ENCODE results near the gene MYB.
A peak's percentile ranks its signal among the peaks of the same experiment; 100 is the strongest.
"Not testable (repeated sequence)": the region's sequence is repeated elsewhere in the genome, so short reads cannot be mapped to it uniquely, and the experiment has no call there.

MYB gene

GRCh38 chr6:135180542-135181332 lies at the start of gene MYB:
TSS of gene MYB (plus strand) at chr6:135181308. CDS start at chr6:135181514, 206 bp downstream.
- DNase-seq (ENCODE audit: low spot score), result peak; percentile 29

- no peak for DNase-seq (ENCODE audit: low spot score)
Measured at GRCh38 chr6:135132776-135133175, 48.3 kb upstream of the MYB start.

GRCh38 chr6:135135835-135136234 lies 45.3 kb upstream of the MYB start:
- DNase-seq (ENCODE audit: low spot score), result no peak

DNA sequence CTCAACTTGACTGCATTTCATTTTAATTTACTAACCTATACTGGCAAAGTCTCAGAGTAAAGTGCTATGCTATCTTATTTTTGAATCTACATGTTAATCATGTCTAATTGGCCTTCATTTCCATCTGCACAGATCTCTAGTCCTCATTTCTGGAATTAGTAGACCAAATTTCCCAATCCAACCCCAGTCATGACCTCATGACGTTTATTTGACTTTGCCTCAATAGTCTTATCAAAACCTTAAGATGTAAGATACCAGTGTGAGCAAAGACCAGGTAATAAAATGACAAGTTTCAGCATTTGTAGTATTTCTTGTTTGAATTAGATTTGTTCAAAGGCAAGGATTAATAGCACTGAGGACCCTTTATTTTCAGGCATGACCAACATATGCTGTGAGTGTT lies 43.3 kb upstream of the MYB start:
- no peak for DNase-seq (ENCODE audit: low spot score)

DNA sequence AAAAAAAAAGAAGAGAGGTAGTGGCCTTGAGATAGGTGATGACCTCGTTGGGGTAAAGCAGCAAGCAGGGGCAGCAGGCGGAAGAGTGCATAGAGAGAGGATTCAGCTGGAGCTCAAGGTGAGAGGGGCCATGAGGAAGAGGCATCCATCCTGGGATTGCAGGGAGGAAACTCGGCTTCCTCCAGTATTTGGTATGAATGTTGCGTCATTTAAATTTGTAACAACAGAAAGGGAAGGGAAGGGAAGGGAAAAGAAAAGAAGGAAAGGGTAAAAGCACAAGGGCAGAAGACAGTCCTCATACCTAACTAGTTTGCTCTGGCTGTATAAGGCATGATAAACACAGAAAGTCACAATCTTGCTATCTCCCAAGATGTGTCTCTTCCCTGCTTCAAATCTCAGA lies 39.9 kb upstream of the MYB start:
- no peak for DNase-seq (ENCODE audit: low spot score)

- no peak for DNase-seq (ENCODE audit: low spot score)
Measured at GRCh38 chr6:135141728-135142127, 39.4 kb upstream of the MYB start.

- not testable (repeated sequence) for DNase-seq (ENCODE audit: low spot score)
Measured at GRCh38 chr6:135142232-135142631, 38.9 kb upstream of the MYB start.

- DNase-seq (ENCODE audit: low spot score), result no peak
Measured at GRCh38 chr6:135144673-135145062, 36.4 kb upstream of the MYB start.

GRCh38 chr6:135145063-135145800 lies 35.9 kb upstream of the MYB start:
- DNase-seq (ENCODE audit: low spot score), result peak; percentile 7

GRCh38 chr6:135146162-135146934 lies 34.8 kb upstream of the MYB start:
- no peak for DNase-seq (ENCODE audit: low spot score)

GRCh38 chr6:135147637-135148592 lies 33.2 kb upstream of the MYB start:
- no peak for DNase-seq (ENCODE audit: low spot score)

GRCh38 chr6:135148889-135149288 lies 32.2 kb upstream of the MYB start:
- DNase-seq (ENCODE audit: low spot score), result no peak

GRCh38 chr6:135149376-135149775 lies 31.7 kb upstream of the MYB start:
- no peak for DNase-seq (ENCODE audit: low spot score)

GRCh38 chr6:135150481-135150880 lies 30.6 kb upstream of the MYB start:
- not testable (repeated sequence) for DNase-seq (ENCODE audit: low spot score)

DNA sequence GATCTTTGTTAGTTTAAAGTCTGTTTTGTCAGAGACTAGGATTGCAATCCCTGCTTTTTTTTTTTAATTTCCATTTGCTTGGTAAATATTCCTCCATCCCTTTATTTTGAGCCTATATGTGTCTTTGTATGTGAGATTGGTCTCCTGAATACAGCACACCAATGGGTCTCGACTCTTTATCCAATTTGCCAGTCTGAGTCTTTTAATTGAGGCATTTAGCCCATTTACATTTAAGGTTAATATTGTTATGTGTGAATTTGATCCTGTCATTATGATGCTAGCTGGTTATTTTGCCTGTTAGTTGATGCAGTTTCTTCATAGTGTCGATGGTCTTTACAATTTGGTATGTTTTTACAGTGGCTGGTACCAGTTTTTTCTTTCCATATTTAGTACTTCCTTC lies 27.0 kb upstream of the MYB start:
- not testable (repeated sequence) for DNase-seq (ENCODE audit: low spot score)

DNA sequence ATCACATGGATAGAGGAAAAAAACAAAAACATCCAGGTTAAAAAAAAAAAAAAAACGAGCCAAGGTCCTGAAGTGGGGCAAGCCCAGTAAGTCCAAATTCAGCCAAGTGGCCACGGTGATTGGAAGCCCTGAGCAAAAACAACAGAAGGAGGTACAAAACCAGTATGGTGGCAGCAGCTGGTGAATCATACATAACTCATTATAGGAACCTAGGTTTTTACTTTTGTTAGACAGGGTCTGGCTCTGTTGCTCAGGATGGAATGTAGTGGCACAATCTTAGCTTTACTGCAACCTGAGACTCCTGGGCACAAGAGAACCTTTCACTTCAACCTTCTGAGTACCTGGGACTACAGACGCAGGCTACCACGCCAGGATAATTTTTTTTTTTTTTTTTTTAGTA lies 22.7 kb upstream of the MYB start:
- DNase-seq (ENCODE audit: low spot score), result no peak

DNA sequence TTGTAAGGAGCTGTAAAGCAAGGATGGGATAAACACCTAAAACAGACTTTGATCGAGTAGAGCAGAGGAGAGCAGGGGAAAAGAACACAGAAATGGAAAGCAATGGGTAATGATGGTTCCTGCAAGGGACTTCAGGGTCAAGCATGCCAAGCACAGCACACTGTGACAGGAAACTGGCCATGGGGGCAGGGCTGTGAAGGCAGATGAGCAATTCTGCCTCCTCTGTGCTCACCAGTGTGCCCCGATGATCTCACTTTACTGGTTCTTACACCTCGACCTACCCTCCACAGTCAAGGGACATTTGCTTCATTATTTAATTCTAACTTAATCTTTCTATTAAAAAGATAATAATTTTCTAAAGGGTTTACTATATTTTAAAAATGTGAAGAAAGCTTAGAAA lies 21.6 kb upstream of the MYB start:
- DNase-seq (ENCODE audit: low spot score), result no peak

DNA sequence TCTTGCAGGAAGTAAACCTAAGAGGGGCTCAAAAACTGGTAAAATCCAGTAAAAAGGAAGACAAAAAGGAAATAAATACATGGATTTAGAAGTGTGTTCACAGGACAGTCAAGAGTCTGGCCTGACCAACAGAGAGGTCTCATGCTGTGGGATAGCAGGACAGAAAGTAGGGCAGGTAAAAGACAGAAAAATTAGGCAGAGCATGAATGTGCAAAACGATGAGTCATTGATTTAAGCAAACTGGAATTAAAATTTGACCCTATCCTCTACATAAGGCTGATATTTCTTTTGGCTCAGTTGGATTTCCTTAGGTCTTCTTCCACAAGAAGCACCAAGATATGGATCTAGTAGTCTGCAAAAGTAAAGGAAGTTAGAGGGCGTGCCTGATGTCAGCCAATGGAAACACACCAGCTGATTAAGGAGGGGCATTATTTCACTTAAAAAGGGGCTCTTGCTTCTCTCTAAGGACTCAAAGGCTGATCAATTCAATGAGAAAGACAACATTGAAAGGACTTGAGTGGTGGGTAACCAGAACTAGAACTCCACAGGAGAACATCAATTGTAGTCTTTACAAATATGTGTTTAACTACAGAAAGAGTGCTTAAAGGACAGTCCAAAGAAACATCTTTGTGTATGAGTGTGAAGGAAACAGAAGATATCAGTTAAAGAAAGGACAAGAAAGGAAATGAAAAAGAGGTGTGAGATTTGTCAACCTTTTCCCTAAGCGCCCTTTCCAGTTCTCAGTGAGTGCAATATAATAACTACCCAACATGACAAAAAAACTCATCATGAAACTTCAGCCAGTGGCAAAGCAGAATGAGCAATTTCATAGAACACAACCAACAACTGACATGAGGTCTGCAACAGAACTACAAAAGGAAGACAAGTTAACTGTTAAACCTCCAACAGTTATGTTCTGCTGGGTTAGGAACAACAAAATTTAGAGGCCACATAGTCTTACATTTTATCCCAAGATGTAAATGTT lies 19.4 kb upstream of the MYB start:
- DNase-seq (ENCODE audit: low spot score), result no peak

GRCh38 chr6:135162678-135163439 lies 18.2 kb upstream of the MYB start:
- DNase-seq (ENCODE audit: low spot score), result no peak

GRCh38 chr6:135163440-135163738 lies 17.7 kb upstream of the MYB start:
- DNase-seq (ENCODE audit: low spot score), result no peak
